Brain microvascular endothelial cell (primary cell): Measurements from ENCODE around the gene RAB3D.

Experiments used
- DNase-seq: peaks from one replicate; pipeline ENCODE4 v3.0.0-alpha.2; 2020
- H3K27ac ChIP-seq: fragments of 250-450 bp; sonication (Bioruptor Pico); 2 replicates; pipeline ENCODE4 v1.5.1; 2020; ENCODE audit warnings: mild to moderate bottlenecking, moderate library complexity
- H3K27me3 ChIP-seq: fragments of 250-450 bp; sonication (Bioruptor Pico); replicated peaks from 2 replicates; pipeline ENCODE4 v1.5.1; 2020; ENCODE audit warnings: mild to moderate bottlenecking
- H3K36me3 ChIP-seq: fragments of 250-450 bp; sonication (Bioruptor Pico); replicated peaks from 2 replicates; pipeline ENCODE4 v1.5.1; 2020; ENCODE audit warnings: mild to moderate bottlenecking
- H3K4me3 ChIP-seq: 2 replicates; pipeline ENCODE4 v1.5.1; 2011; ENCODE audit warnings: low read depth, mild to moderate bottlenecking, control low read depth, low read length, moderate library complexity
- CTCF ChIP-seq: IDR thresholded peaks from 2 replicates; pipeline ENCODE4 v1.5.1; 2011; ENCODE audit warnings: low read depth, mild to moderate bottlenecking, moderate library complexity, low read length, control low read depth, inconsistent platforms; ENCODE audit errors: missing control alignments
- in situ Hi-C: cut with HindIII; loops from 2 replicates; pipeline ENCODE4 v1.10.0; 2017; ENCODE audit warnings: low sequenced_read_pairs, low pct_ligation_motif_present

RAB3D gene, protein sequence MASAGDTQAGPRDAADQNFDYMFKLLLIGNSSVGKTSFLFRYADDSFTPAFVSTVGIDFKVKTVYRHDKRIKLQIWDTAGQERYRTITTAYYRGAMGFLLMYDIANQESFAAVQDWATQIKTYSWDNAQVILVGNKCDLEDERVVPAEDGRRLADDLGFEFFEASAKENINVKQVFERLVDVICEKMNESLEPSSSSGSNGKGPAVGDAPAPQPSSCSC

DNA sequence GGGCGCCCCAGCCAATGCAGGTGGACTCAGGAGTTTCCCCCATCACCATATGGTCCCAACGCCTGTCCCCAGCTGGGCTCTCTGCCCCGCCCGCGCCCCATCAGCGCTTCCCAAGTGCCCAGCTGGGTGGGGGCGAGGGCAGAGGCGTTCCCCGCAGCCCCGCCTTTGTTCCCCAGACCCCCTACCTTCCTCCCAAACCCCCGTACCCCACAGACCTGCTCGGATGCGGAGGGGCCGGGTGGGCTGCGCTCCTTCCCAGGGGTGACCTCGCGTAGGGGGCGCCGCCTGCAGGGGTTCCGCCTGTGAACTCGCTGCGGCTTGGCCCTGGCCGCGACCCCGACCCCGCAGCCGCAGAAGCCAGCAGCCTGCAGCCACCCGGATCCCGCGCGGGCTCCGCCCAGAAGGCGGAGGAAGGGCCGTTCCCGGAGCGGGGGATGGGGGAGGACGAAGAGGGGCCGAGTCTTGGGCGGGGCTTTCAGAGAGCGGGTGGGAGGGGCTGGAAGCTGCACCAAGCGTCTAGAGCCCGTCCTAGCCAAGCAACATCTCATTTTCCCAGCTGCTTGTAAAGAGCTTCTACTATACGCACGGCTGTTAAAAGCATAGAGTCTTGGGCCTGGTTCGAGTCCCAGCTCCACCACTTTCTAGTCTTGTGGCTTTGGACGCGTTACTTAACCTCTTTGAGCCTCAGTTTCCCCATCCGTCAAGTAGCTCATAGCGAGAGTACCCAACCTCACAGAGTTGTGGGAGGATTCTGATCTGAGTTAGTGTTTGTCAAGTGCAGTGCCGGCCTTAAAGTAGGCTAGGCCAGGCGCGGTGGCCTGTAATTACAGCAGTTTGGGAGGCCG is at the start of gene RAB3D:
TSS of gene RAB3D (minus strand) at position 404 of the 845 bp plus-strand sequence. CDS start 2,258 bp downstream, outside the sequence.
- peak within 1 kb of the TSS; percentile 33 for H3K4me3 ChIP-seq
- no peak for TF ChIP-seq CTCF
- H3K27ac ChIP-seq, result no peak within 1 kb of the TSS
- in situ Hi-C loops, result no loop called here
- no peaks in the 10 kb centered on the region for H3K27me3 ChIP-seq
- H3K36me3 ChIP-seq, result no peaks in the 10 kb centered on the region
- DNase-seq, result peak; percentile 66

GRCh38 chr19:11387162-11388034 is 47.9 kb upstream of the RAB3D start:
- no peak overlapping the region for H3K27ac ChIP-seq
- no peak overlapping the region for H3K4me3 ChIP-seq
- no peak for DNase-seq
- no peak for TF ChIP-seq CTCF
- in situ Hi-C loops, result no loop called here
- no peaks in the 10 kb centered on the region for H3K36me3 ChIP-seq
- no peaks in the 10 kb centered on the region for H3K27me3 ChIP-seq

DNA sequence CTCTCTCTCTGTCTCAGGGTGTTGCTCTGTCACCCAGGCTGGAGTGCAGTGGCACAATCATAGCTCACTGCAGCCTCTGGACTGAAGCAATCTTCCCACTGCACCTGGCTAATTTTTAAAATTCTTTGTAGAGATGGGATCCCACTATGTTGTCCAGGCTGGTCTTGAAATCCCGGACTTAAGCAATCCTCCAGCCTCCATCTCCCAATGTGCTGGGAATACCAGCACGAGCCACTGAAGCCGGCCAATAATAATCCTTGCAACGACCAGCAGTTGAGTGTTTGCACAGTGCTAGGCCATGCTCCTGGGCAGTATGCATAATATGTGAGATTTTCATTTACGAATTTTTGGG is 45.3 kb upstream of the RAB3D start:
- no peak overlapping the region for H3K4me3 ChIP-seq
- H3K36me3 ChIP-seq, result no peaks in the 10 kb centered on the region
- no peak for DNase-seq
- in situ Hi-C loops, result no loop called here
- TF ChIP-seq CTCF, result no peak
- no peak overlapping the region for H3K27ac ChIP-seq
- H3K27me3 ChIP-seq, result no peaks in the 10 kb centered on the region

GRCh38 chr19:11383706-11384048 is 44.2 kb upstream of the RAB3D start:
- in situ Hi-C loops, result no loop called here
- H3K4me3 ChIP-seq, result peak overlapping the region; percentile 45
- no peak for TF ChIP-seq CTCF

GRCh38 chr19:11382898-11383705 is 43.6 kb upstream of the RAB3D start:
- peak; percentile 81 for TF ChIP-seq CTCF
- Histone ChIP-seq H3K27ac (no peak overlapping the region), H3K27me3 (no peaks in the 10 kb centered on the region), H3K4me3 (peak overlapping the region; percentile 45), H3K36me3 (no peaks in the 10 kb centered on the region)
- DNase-seq, result no peak
- in situ Hi-C loops, result no loop called here

More at GRCh38 chr19:11383706-11384048, 44.2 kb upstream of the RAB3D start:
- Histone ChIP-seq H3K27me3 (no peaks in the 10 kb centered on the region), H3K27ac (no peak overlapping the region), H3K36me3 (no peaks in the 10 kb centered on the region)
- no peak for DNase-seq
